Colonic mucosa (tissue), 4 donors: ENCODE data around the gene PCDHB8. TPM values are rescaled to one million over a fixed set of nuclear protein-coding genes. Genes with fewer than 3 reads are reported as not detected.
"Not testable (repeated sequence)": the region's sequence is repeated elsewhere in the genome, so short reads cannot be mapped to it uniquely, and the experiment has no call there.

Source experiments
- DNase-seq: peaks from one replicate; pipeline ENCODE4 v3.0.0-alpha.2; 2020
- H3K27ac ChIP-seq: fragments of 200-600 bp; one replicate; pipeline ENCODE4 v1.8.0; 2021
- H3K27me3 ChIP-seq: fragments of 200-600 bp; one replicate; pipeline ENCODE4 v1.8.0; 2021
- H3K36me3 ChIP-seq: fragments of 200-600 bp; one replicate; pipeline ENCODE4 v1.8.0; 2021
- H3K4me1 ChIP-seq: fragments of 200-600 bp; one replicate; pipeline ENCODE4 v1.8.0; 2021; ENCODE audit warnings: mild to moderate bottlenecking
- H3K4me3 ChIP-seq: fragments of 200-600 bp; one replicate; pipeline ENCODE4 v1.8.0; 2021
- H3K9ac ChIP-seq, 2 donors: one replicate each; pipeline ENCODE4 v1.7.0; 2013; ENCODE audit warnings: control low read depth in 2 of 2, low read depth in 2 of 2, low read length in 2 of 2
- H3K9me3 ChIP-seq: fragments of 200-600 bp; one replicate; pipeline ENCODE4 v1.8.0; 2021
- CTCF ChIP-seq: fragments of 200-600 bp; IDR thresholded peaks from one replicate; pipeline ENCODE4 v1.8.0; 2022; ENCODE audit warnings: antibody characterized with exemption, mild to moderate bottlenecking
- intact Hi-C: fragments of 100-400 bp; cut with DNase I; formaldehyde crosslinking; loops from one replicate; pipeline ENCODE4 v1.14.1; 2022
- total RNA-seq, 2 donors: library from RNA; stranded (reverse); fragmentation: NEBNext Ultra II Directional in 1 of 2; extraction: Animal tissue kit (Norgen Biotek cat#: 25700) in 1 of 2; gene quantifications; one replicate each; pipeline ENCODE4 v1.2.1, GENCODE V29; 2021
- donor health status: healthy.
- donor health status: DM: no; HTN: no; CAD: no.
- donor health status: DM: no; HTN: no; CAD: no.

The PCDHB8 gene
- total RNA-seq, 2 donors from 2014 or later = 0.25 to 0.40 TPM

GRCh38 chr5:141175933-141176332, 1.7 kb upstream of the PCDHB8 start:
- H3K9me3 ChIP-seq = no peaks in the 10 kb centered on the region

DNA sequence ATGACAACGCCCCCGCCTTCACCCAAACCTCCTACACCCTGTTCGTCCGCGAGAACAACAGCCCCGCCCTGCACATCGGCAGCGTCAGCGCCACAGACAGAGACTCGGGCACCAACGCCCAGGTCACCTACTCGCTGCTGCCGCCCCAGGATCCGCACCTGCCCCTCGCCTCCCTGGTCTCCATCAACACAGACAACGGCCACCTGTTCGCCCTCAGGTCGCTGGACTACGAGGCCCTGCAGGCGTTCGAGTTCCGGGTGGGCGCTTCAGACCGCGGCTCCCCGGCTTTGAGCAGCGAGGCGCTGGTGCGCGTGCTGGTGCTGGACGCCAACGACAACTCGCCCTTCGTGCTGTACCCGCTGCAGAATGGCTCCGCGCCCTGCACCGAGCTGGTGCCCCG, 1.8 kb downstream of the PCDHB8 start:
- H3K9me3 ChIP-seq, intact Hi-C loops, H3K27me3 ChIP-seq: not testable (repeated sequence)

More at GRCh38 chr5:141175933-141176332, 1.7 kb upstream of the PCDHB8 start:
- intact Hi-C loops = no loop called here
- no peak overlapping the region for H3K4me3 ChIP-seq
- H3K36me3 ChIP-seq = no peaks in the 10 kb centered on the region
- no peak overlapping the region for H3K27ac ChIP-seq
- no peak for DNase-seq
- no peaks in the 10 kb centered on the region for H3K27me3 ChIP-seq
- no peaks in the 10 kb centered on the region for H3K4me1 ChIP-seq
- TF ChIP-seq CTCF = no peak
- no peak overlapping the region for H3K9ac ChIP-seq

GRCh38 chr5:141179876-141180275, 2.3 kb downstream of the PCDHB8 start:
- DNase-seq, H3K9me3 ChIP-seq, H3K27ac ChIP-seq, H3K4me3 ChIP-seq, intact Hi-C loops, H3K27me3 ChIP-seq, H3K9ac ChIP-seq, H3K36me3 ChIP-seq, H3K4me1 ChIP-seq: not testable (repeated sequence)

More for the DNA sequence above, 1.8 kb downstream of the PCDHB8 start:
- DNase-seq, H3K9ac ChIP-seq, H3K4me1 ChIP-seq, H3K27ac ChIP-seq, H3K4me3 ChIP-seq, H3K36me3 ChIP-seq: not testable (repeated sequence)

- no peak overlapping the region for H3K9ac ChIP-seq
- intact Hi-C loops = no loop called here
- no peaks in the 10 kb centered on the region for H3K36me3 ChIP-seq
- no peaks in the 10 kb centered on the region for H3K9me3 ChIP-seq
- no peaks in the 10 kb centered on the region for H3K4me1 ChIP-seq
- no peak for DNase-seq
- no peak overlapping the region for H3K4me3 ChIP-seq
- H3K27ac ChIP-seq = no peak overlapping the region
- TF ChIP-seq CTCF = no peak
- no peaks in the 10 kb centered on the region for H3K27me3 ChIP-seq
Observed at GRCh38 chr5:141180313-141180712, 2.7 kb downstream of the PCDHB8 start.

DNA sequence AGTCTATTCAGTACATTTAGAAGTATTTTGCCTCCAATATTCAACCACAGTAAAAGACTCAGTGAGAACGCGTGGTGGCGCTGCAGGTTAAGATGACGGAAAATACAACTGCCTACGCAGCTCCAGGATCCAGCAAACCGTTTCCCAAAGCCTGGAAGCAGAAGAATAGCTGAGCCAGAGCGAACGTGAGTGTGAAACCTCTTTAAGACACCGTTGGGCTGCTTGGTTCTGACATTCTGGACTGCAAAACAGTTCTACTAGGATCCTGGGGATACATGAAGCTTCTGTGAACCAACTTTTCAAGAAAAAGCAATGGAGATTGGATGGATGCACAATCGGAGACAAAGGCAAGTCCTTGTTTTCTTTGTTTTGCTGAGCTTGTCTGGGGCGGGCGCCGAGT, 4.7 kb downstream of the PCDHB8 start, which contains the start of gene PCDHB16:
Gene PCDHB16, plus strand, starts transcription at position 140 of the 400 bp plus-strand sequence. Its CDS starts 173 bp downstream, at position 313.
- intact Hi-C loops = no loop called here
- H3K9me3 ChIP-seq = no peaks in the 10 kb centered on the region
- no peak within 1 kb of the TSS for H3K9ac ChIP-seq
- no peak within 1 kb of the TSS for H3K27ac ChIP-seq
- no peak for TF ChIP-seq CTCF
- no peak within 1 kb of the TSS for H3K4me3 ChIP-seq
- no peaks in the 10 kb centered on the region for H3K27me3 ChIP-seq
- DNase-seq = no peak
- no peaks in the 10 kb centered on the region for H3K36me3 ChIP-seq
- H3K4me1 ChIP-seq = no peaks in the 10 kb centered on the region

DNA sequence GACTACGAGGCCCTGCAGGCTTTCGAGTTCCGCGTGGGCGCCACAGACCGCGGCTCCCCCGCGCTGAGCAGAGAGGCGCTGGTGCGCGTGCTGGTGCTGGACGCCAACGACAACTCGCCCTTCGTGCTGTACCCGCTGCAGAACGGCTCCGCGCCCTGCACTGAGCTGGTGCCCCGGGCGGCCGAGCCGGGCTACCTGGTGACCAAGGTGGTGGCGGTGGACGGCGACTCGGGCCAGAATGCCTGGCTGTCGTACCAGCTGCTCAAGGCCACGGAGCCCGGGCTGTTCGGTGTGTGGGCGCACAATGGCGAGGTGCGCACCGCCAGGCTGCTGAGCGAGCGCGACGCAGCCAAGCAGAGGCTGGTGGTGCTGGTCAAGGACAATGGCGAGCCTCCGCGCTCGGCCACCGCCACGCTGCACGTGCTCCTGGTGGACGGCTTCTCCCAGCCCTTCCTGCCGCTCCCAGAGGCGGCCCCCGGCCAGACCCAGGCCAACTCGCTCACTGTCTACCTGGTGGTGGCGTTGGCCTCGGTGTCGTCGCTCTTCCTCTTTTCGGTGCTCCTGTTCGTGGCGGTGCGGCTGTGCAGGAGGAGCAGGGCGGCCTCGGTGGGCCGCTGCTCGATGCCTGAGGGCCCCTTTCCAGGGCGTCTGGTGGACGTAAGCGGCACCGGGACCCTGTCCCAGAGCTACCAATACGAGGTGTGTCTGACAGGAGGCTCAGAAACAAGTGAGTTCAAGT, 6.7 kb downstream of the PCDHB8 start:
- intact Hi-C loops, H3K27ac ChIP-seq, H3K9ac ChIP-seq, H3K27me3 ChIP-seq, H3K9me3 ChIP-seq, H3K4me1 ChIP-seq, DNase-seq, H3K36me3 ChIP-seq, H3K4me3 ChIP-seq: not testable (repeated sequence)

DNA sequence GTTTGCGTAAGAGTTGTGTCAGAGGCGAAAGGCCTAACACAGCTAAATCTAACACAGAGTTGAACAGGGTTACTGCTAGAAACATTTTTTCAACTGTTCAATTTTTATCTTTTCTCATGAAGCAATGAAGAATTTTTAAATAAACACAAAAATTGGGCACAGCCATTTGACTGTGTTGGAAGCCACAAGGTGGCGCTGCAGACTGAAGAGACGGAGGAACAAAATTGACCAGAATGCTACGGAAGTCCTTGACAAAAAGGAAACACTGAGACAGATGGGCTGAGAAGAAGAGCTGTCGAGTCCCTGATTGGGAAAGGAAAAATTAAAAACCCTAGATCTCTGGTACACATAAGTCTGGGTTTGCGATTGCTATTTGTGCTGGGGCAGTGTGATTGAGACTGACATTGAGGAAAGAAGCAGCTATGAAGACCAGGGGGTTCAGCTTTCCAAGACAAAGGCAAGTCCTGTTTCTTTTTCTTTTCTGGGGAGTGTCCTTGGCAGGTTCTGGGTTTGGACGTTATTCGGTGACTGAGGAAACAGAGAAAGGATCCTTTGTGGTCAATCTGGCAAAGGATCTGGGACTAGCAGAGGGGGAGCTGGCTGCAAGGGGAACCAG, 9.4 kb downstream of the PCDHB8 start, which contains the start of gene PCDHB9:
Gene PCDHB9, plus strand, starts transcription at position 265 of the 616 bp plus-strand sequence. Its CDS starts 158 bp downstream, at position 423.
- Histone ChIP-seq H3K9ac (no peak within 1 kb of the TSS), H3K27ac (no peak within 1 kb of the TSS), H3K9me3 (no peaks in the 10 kb centered on the region), H3K4me1 (no peaks in the 10 kb centered on the region), H3K27me3 (no peaks in the 10 kb centered on the region), H3K4me3 (no peak within 1 kb of the TSS), H3K36me3 (no peaks in the 10 kb centered on the region)
- no peak for TF ChIP-seq CTCF
- DNase-seq = no peak
- intact Hi-C loops = no loop called here

- H3K36me3 ChIP-seq, H3K9me3 ChIP-seq, intact Hi-C loops, H3K4me3 ChIP-seq, H3K9ac ChIP-seq, H3K4me1 ChIP-seq, H3K27ac ChIP-seq, DNase-seq, H3K27me3 ChIP-seq: not testable (repeated sequence)
Observed at GRCh38 chr5:141188682-141189081, 11.1 kb downstream of the PCDHB8 start.

DNA sequence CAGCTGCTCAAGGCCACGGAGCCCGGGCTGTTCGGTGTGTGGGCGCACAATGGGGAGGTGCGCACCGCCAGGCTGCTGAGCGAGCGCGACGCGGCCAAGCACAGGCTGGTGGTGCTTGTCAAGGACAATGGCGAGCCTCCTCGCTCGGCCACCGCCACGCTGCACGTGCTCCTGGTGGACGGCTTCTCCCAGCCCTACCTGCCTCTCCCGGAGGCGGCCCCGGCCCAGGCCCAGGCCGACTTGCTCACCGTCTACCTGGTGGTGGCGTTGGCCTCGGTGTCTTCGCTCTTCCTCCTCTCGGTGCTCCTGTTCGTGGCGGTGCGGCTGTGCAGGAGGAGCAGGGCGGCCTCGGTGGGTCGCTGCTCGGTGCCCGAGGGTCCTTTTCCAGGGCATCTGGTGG, 11.5 kb downstream of the PCDHB8 start:
- H3K4me1 ChIP-seq, intact Hi-C loops, DNase-seq, H3K9me3 ChIP-seq, H3K27me3 ChIP-seq, H3K4me3 ChIP-seq, H3K9ac ChIP-seq, H3K27ac ChIP-seq, H3K36me3 ChIP-seq: not testable (repeated sequence)
